GM12892 (cell line): ENCODE data around the gene GK.

Experiments used
- POLR2A ChIP-seq: IDR thresholded peaks from 2 replicates; pipeline ENCODE4 v1.6.1; 2011; ENCODE audit warnings: low read depth, low read length, control low read depth
- POLR2AphosphoS5 ChIP-seq: IDR thresholded peaks from 2 replicates; pipeline ENCODE4 v1.6.1; 2011; ENCODE audit warnings: low read depth, low read length, control low read depth

DNA sequence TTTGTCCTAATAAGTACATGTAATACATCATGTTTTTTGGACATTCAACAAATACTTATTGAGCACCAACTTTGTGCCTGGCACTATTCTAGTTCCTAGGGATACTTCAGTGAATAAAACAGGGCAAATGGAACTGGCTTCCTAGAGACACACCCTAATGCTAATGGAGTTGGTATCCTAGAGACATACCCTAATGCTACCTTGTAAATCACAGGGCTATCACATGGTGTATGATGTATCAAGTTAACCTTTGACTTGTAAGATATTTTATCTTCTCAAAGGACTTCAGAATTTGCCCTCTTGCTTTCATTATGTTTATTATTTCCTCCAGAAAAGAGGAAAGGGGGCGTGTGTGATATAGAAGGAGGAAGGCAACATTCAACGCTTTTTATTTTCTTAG, 10.1 kb downstream of the GK start:
- no peak for TF ChIP-seq POLR2AphosphoS5
- no peak for TF ChIP-seq POLR2A
